ENCODE data around the gene NTHL1.

Gene NTHL1

GRCh38 chr16:1999866-2000514 is 47.6 kb downstream of the NTHL1 start:
- H3K4me3 ChIP-seq (ENCODE audit: control insufficient read depth, low read depth, low read length): no peak overlapping the region
- no peak for TF ChIP-seq CTCF (IDR thresholded peaks at IDR 0.05; ENCODE audit: control insufficient read depth, insufficient read depth, low read depth, low read length, missing control alignments)
- no peak for DNase-seq (ENCODE audit: low read depth)

- no peak overlapping the region for H3K4me3 ChIP-seq (ENCODE audit: control insufficient read depth, low read depth, low read length)
- no peak for DNase-seq (ENCODE audit: low read depth)
- TF ChIP-seq CTCF (IDR thresholded peaks at IDR 0.05; ENCODE audit: control insufficient read depth, insufficient read depth, low read depth, low read length, missing control alignments): no peak
Measured at GRCh38 chr16:1998852-1999801, 48.5 kb downstream of the NTHL1 start.

- no peak for TF ChIP-seq CTCF (IDR thresholded peaks at IDR 0.05; ENCODE audit: control insufficient read depth, insufficient read depth, low read depth, low read length, missing control alignments)
- H3K4me3 ChIP-seq (ENCODE audit: control insufficient read depth, low read depth, low read length): no peak overlapping the region
- no peak for DNase-seq (ENCODE audit: low read depth)
Measured at GRCh38 chr16:1998360-1998835, 49.2 kb downstream of the NTHL1 start.

- H3K4me3 ChIP-seq (ENCODE audit: control insufficient read depth, low read depth, low read length): no peak overlapping the region
- TF ChIP-seq CTCF (IDR thresholded peaks at IDR 0.05; ENCODE audit: control insufficient read depth, insufficient read depth, low read depth, low read length, missing control alignments): no peak
- DNase-seq (ENCODE audit: low read depth): peak; percentile 59
Measured at GRCh38 chr16:1997494-1998359, 49.9 kb downstream of the NTHL1 start.

- DNase-seq (ENCODE audit: low read depth): no peak
- H3K4me3 ChIP-seq (ENCODE audit: control insufficient read depth, low read depth, low read length): no peak overlapping the region
- TF ChIP-seq CTCF (IDR thresholded peaks at IDR 0.05; ENCODE audit: control insufficient read depth, insufficient read depth, low read depth, low read length, missing control alignments): no peak
Measured at GRCh38 chr16:1993731-1994131, 53.9 kb downstream of the NTHL1 start.

GRCh38 chr16:1992704-1993317 is 54.8 kb downstream of the NTHL1 start:
- no peak overlapping the region for H3K4me3 ChIP-seq (ENCODE audit: control insufficient read depth, low read depth, low read length)
- no peak for TF ChIP-seq CTCF (IDR thresholded peaks at IDR 0.05; ENCODE audit: control insufficient read depth, insufficient read depth, low read depth, low read length, missing control alignments)
- no peak for DNase-seq (ENCODE audit: low read depth)
